NB4 (cell line): ENCODE results near the gene FANCD2.

Experiments used
- DNase-seq: peaks from one replicate; pipeline ENCODE4 v3.0.0; 2010; ENCODE audit warnings: low read depth
- H3K4me3 ChIP-seq: one replicate; pipeline ENCODE4 v1.5.1; 2011; ENCODE audit warnings: mild to moderate bottlenecking, low read depth, low read length, moderate library complexity
- MYC ChIP-seq: IDR thresholded peaks from 2 replicates; pipeline ENCODE4 v1.6.1; 2011; ENCODE audit warnings: low read depth, low read length
- POLR2A ChIP-seq: IDR thresholded peaks from 2 replicates; pipeline ENCODE4 v1.6.1; 2011; ENCODE audit warnings: mild to moderate bottlenecking; ENCODE audit not compliant: insufficient read length; ENCODE audit errors: extremely low read depth
- TF ChIP-seq, protein P1 (sequence below): IDR thresholded peaks from 2 replicates; pipeline ENCODE4 v1.6.1; 2011; ENCODE audit warnings: low read depth, low read length
- TF ChIP-seq, protein P2 (sequence below): IDR thresholded peaks from one replicate; pipeline ENCODE4 v1.5.1; 2012; ENCODE audit warnings: low read depth, low read length

FANCD2 gene

DNA sequence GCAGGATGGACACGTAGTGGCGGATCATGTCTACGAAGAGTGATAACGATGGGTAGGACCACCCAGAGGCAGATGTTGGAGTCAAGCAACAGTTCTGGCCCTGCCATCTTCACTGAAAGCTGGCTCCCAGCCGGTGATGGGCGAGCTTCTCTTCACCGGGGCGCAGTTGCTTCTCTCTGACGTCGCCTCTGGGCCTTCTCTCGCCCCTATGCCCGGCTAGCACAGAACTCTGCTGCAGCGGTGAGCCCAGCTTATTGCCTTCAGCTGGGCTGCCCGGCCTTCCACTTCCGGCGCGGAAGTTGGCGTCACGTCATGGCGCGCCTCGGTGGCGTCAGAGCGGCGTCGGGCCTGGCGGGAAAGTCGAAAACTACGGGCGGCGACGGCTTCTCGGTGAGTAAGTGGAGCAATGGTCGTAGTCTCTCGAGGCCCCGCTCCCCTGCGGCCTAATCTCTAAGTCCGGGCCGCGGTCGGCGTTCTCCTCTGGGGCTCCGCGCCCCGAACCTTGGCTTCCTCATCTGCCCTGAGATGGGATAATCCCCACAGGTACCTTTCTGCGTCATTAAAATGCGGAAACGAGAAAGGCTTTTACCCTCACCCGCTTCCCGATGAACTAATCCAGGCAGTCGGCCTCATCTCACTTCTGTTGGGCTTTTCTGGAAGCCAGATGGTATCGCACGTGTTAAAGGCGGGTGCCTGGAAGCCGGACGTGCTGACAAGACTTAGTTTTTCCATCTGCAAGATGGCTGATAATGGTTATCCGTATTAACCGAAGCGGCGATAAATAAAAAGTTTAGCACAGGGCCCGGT is at the start of gene FANCD2:
Gene FANCD2, plus strand, starts transcription at position 354 of the 807 bp plus-strand sequence. CDS start 2,221 bp downstream, outside the sequence.
- peak; percentile 92 for DNase-seq
- TF ChIP-seq, protein P1, sequence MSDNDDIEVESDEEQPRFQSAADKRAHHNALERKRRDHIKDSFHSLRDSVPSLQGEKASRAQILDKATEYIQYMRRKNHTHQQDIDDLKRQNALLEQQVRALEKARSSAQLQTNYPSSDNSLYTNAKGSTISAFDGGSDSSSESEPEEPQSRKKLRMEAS = peak; percentile 61
- TF ChIP-seq, protein P2, sequence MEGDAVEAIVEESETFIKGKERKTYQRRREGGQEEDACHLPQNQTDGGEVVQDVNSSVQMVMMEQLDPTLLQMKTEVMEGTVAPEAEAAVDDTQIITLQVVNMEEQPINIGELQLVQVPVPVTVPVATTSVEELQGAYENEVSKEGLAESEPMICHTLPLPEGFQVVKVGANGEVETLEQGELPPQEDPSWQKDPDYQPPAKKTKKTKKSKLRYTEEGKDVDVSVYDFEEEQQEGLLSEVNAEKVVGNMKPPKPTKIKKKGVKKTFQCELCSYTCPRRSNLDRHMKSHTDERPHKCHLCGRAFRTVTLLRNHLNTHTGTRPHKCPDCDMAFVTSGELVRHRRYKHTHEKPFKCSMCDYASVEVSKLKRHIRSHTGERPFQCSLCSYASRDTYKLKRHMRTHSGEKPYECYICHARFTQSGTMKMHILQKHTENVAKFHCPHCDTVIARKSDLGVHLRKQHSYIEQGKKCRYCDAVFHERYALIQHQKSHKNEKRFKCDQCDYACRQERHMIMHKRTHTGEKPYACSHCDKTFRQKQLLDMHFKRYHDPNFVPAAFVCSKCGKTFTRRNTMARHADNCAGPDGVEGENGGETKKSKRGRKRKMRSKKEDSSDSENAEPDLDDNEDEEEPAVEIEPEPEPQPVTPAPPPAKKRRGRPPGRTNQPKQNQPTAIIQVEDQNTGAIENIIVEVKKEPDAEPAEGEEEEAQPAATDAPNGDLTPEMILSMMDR = no peak
- peak; percentile 49; the same call in 1 of the 2 replicates for TF ChIP-seq MYC
- peak; percentile 53 for TF ChIP-seq POLR2A

DNA sequence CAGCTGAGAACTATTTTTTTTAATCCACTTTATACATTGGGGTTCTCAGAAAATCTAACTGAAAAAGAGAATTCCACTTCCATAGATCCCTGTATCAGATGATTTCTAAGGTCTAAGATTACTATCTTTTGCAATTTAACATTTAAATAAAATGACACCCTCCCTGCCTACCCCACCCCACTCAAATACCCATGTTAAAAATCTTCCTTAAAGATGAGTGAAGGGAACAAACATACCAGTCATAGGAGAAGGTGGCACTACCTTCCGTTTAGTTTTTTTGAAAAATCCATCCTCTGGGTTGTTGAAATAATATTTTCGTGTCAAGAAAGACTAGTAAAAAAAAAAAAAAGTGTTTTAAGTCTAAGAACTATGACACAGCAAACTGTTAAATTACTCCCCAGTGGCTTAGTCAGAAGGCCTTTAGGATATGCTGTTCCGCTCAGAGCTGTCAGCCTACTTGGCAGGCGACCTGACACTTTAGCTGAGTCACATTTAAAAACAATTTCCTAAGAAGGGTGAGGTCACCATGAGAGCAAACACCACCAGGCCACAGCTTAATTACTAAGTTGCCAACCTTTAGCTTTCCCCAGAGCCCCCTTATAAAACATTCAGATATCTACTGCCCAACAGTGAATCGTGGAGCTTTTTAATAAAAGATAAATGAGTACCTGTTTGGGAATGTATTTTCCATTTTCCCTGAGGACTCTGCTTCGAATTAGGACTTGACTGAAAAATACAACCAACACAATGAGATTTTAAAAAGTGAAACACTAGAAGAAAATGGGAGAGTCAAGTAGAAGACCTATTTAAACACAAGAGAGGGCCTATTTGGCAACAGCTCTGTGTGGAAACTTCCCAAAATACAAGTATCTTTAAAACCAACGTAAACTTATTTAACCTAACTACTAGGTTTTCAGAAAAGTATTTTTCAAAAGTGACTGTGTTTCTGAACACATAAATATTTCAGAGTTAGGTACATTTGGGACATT is 49.2 kb upstream of the FANCD2 start:
- TF ChIP-seq, protein P1 = peak; percentile 60; the same call in 1 of the 2 replicates
- no peak for TF ChIP-seq POLR2A
- peak overlapping the region; percentile 3 for H3K4me3 ChIP-seq
- DNase-seq = peak; percentile 97

More for the DNA sequence above, at the start of gene FANCD2:
- H3K4me3 ChIP-seq = peak within 1 kb of the TSS; percentile 93

DNA sequence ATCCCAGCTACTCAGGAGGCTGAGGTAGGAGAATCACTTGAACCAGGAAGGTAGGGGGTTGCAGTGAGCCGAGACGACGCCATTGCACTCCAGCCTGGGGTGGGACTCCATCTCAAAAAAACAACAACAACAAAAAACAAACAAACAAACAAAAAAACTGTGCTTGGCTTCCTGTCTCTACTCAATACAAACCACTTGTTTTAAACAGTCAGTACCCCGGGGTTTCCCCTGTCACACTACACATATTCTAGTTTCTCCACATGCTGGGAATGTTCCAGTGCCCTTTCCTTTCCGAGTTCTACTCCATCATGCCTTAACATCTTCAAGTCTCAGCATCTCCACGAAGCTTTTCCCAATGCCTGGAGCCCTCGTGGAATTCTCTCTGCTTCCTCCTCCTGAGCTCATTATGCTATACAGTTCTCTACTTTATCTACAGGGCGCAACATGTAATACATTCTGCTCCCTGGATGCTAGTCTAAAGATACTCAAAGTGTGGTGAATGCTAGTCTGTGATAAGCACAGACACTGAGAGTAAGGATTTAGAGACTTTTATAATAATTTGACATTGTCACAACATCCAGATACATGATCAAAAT is 47.4 kb upstream of the FANCD2 start:
- no peak for DNase-seq
- H3K4me3 ChIP-seq = no peak overlapping the region
- no peak for TF ChIP-seq POLR2A
- TF ChIP-seq, protein P1 = no peak
- TF ChIP-seq, protein P2 = no peak
- TF ChIP-seq MYC = no peak

DNA sequence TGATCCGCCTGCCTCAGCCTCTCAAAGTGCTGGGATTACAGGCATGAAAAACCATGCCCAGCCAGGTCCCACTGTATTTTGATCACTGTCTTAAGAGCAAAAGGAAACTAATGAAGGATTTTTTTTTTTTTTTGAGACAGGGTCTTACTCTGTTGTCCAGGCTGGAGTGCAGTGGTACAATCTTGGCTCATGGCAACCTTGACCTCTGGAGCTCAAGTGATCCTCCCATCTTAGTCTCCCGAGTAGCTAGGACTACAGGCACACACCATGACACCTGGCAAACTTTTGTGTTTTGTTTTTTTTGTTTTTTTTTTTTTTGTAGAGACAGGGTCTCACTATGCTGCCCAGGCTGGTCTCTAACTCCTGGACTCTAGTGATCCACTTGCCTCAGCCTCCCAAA is 46.0 kb upstream of the FANCD2 start:
- no peak for DNase-seq
- TF ChIP-seq, protein P2 = no peak
- TF ChIP-seq MYC (no peak), POLR2A (no peak)
- TF ChIP-seq, protein P1 = no peak

DNA sequence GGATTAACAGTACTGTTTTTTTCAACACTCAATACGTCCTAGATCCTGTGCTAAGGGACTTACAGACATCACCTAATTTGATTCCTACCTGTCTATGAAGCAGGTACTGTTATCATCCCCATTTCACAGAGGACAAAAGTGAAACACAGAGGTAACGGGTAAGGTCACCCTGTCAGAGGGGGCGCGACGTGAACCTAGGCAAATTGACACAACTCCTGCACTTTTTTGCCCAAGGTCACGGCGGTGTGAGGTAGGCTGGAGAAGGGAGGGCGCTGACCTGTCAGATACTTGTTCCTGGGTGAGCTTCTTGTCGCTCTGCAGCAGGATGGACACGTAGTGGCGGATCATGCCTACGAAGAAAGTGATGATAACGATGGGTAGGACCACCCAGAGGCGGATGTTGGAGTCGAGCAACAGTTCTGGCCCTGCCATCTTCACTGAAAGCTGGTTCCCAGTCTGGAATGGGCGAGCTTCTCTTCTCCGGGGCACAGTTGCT is 40.0 kb upstream of the FANCD2 start:
- no peak for DNase-seq
- H3K4me3 ChIP-seq = peak overlapping the region; percentile 84
- no peak for TF ChIP-seq MYC
- TF ChIP-seq, protein P2 = no peak
- no peak for TF ChIP-seq POLR2A
- TF ChIP-seq, protein P1 = no peak

More for the DNA sequence above, 46.0 kb upstream of the FANCD2 start:
- no peak overlapping the region for H3K4me3 ChIP-seq
